Endothelial cell (in vitro differentiated cells): Measurements from ENCODE around the gene MC2R. TPM values are rescaled to one million over a fixed set of nuclear protein-coding genes. Genes with fewer than 3 reads are reported as not detected.

ENCODE experiments used
- DNase-seq: peaks from one replicate; pipeline ENCODE4 v3.0.0; 2021; ENCODE audit warnings: low spot score
- H3K27ac Mint-ChIP-seq: one replicate; pipeline ENCODE4 v1.8.0; 2021; ENCODE audit warnings: mixed read lengths, inconsistent platforms; ENCODE audit not compliant: unreplicated experiment
- H3K27me3 Mint-ChIP-seq: one replicate; pipeline ENCODE4 v1.8.0; 2021; ENCODE audit warnings: mild to moderate bottlenecking, moderate library complexity, mixed read lengths, inconsistent platforms; ENCODE audit not compliant: unreplicated experiment
- H3K36me3 Mint-ChIP-seq: one replicate; pipeline ENCODE4 v1.8.0; 2021; ENCODE audit warnings: mild to moderate bottlenecking, low read depth, mixed read lengths, inconsistent platforms; ENCODE audit not compliant: unreplicated experiment
- H3K4me1 Mint-ChIP-seq: one replicate; pipeline ENCODE4 v1.8.0; 2021; ENCODE audit warnings: mild to moderate bottlenecking, mixed read lengths, inconsistent platforms; ENCODE audit not compliant: unreplicated experiment
- H3K4me3 Mint-ChIP-seq: one replicate; pipeline ENCODE4 v1.8.0; 2021; ENCODE audit warnings: mild to moderate bottlenecking, mixed read lengths, inconsistent platforms; ENCODE audit not compliant: unreplicated experiment
- H3K9me3 Mint-ChIP-seq: one replicate; pipeline ENCODE4 v1.8.0; 2021; ENCODE audit warnings: mixed read lengths, inconsistent platforms; ENCODE audit not compliant: unreplicated experiment
- CTCF ChIP-seq: fragments of 200-600 bp; sonication (generic); IDR thresholded peaks from one replicate; pipeline ENCODE4 v1.5.0; 2021; ENCODE audit warnings: antibody characterized with exemption; ENCODE audit not compliant: unreplicated experiment
- long read RNA-seq: library from polyadenylated mRNA; unstranded; transcript quantifications from one replicate; pipeline ENCODE4 v2.0.0, GENCODE V29; 2020; ENCODE audit not compliant: unreplicated experiment
- total RNA-seq: library from RNA; stranded (reverse); fragmentation: NEBNext Ultra II Directional; extraction: Animal tissue kit (Norgen Biotek cat#: 25700); gene quantifications from one replicate; pipeline ENCODE4 v1.2.1, GENCODE V29; 2021; ENCODE audit not compliant: unreplicated experiment

MC2R gene
- total RNA-seq, result not detected
- long read RNA-seq, result 0 reads

DNA sequence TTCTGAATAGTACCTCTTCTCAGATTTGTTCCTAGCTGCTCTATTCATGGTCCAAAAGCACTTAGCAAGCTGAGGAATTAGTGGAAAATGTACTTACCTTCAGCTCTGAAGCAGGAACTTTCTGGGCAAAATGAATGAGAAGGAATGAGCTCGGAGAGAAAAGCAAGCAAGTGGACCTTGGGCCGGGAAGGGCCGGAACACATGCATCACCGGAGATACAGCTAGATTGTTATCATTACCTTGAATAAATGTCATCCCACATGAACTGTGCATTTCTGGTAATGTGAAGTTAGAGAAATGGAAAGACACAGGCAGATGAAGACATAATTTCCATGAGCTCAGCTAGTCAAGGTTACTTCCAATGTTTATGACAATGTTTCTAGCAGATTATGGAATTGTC, at the start of gene MC2R:
Gene MC2R (minus strand): TSS at position 146 of the 400 bp plus-strand sequence. CDS start 30,018 bp downstream, outside the sequence.
- Mint-ChIP-seq H3K4me1 (no peaks in the 10 kb centered on the region), H3K9me3 (no peaks in the 10 kb centered on the region), H3K4me3 (no peak within 1 kb of the TSS), H3K36me3 (no peaks in the 10 kb centered on the region), H3K27me3 (no peaks in the 10 kb centered on the region), H3K27ac (no peak within 1 kb of the TSS)
- no peak for TF ChIP-seq CTCF
- no peak for DNase-seq

DNA sequence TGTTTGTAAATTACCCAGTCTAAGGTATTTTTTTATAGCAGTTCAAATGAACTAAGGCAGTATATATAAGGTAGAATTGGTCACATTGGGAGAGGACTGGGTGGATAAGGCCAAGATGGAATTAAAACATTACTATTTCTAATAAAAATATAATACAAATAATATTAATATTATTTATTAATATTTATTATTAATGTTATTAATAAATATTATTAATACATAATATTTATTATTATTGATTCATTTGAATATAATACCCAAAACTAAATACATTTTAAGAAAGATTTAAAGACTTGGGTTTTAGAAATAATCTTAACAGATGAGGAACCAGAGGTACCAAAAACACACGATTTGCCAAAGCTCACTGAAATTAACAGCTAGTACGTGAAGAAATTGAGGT, 30.5 kb upstream of the MC2R start:
- no peak for DNase-seq
- no peak for TF ChIP-seq CTCF
- H3K4me3 Mint-ChIP-seq, result no peak overlapping the region
- peaks cover 1% of the 10 kb centered on the region for H3K27me3 Mint-ChIP-seq
- H3K9me3 Mint-ChIP-seq, result no peaks in the 10 kb centered on the region
- no peak overlapping the region for H3K27ac Mint-ChIP-seq
- H3K36me3 Mint-ChIP-seq, result no peaks in the 10 kb centered on the region
- no peaks in the 10 kb centered on the region for H3K4me1 Mint-ChIP-seq

GRCh38 chr18:13943338-13943737, 28.0 kb upstream of the MC2R start:
- H3K36me3 Mint-ChIP-seq, result no peaks in the 10 kb centered on the region
- no peak overlapping the region for H3K27ac Mint-ChIP-seq
- no peak for TF ChIP-seq CTCF
- H3K4me3 Mint-ChIP-seq, result no peak overlapping the region
- no peaks in the 10 kb centered on the region for H3K9me3 Mint-ChIP-seq
- peaks cover 1% of the 10 kb centered on the region for H3K27me3 Mint-ChIP-seq
- peaks cover 5% of the 10 kb centered on the region for H3K4me1 Mint-ChIP-seq
- no peak for DNase-seq

GRCh38 chr18:13940326-13940725, 25.0 kb upstream of the MC2R start:
- peaks cover 5% of the 10 kb centered on the region for H3K4me1 Mint-ChIP-seq
- no peaks in the 10 kb centered on the region for H3K9me3 Mint-ChIP-seq
- H3K27me3 Mint-ChIP-seq, result peaks cover 1% of the 10 kb centered on the region
- H3K27ac Mint-ChIP-seq, result no peak overlapping the region
- DNase-seq, result no peak
- TF ChIP-seq CTCF, result no peak
- H3K4me3 Mint-ChIP-seq, result no peak overlapping the region
- no peaks in the 10 kb centered on the region for H3K36me3 Mint-ChIP-seq

DNA sequence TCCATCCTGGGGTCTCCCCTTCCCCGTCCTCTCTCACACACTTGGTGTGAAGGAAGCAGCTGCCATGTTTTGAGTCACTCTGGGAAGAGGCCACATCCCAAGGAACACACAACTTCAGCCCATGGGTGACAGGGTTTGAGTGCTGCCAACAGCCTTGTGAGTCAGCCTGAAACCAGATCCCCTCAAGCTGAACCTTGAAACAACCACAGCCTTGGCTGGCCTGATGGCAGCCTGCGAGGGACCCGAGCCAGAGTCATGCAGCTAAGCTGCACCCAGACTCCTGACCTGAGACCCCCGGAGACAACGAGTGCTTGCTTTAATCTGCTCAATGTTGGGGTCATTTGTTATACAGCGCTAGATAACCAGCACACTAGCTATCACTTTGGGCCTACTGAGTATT, 19.3 kb upstream of the MC2R start:
- TF ChIP-seq CTCF, result no peak
- peaks cover 5% of the 10 kb centered on the region for H3K4me1 Mint-ChIP-seq
- no peaks in the 10 kb centered on the region for H3K36me3 Mint-ChIP-seq

More for the DNA sequence above, 19.3 kb upstream of the MC2R start:
- Mint-ChIP-seq H3K27me3 (peaks cover 5% of the 10 kb centered on the region), H3K9me3 (no peaks in the 10 kb centered on the region), H3K4me3 (no peak overlapping the region), H3K27ac (no peak overlapping the region)
- DNase-seq, result no peak
